GM18907 (cell line): ENCODE results near the gene HAUS3.

Experiments used
- ATAC-seq: cut with Tn5 transposase; IDR thresholded peaks from one replicate; pipeline ENCODE4 v1.9.1; 2021; ENCODE audit warnings: mild to moderate bottlenecking, moderate library complexity; ENCODE audit not compliant: unreplicated experiment

Gene HAUS3

DNA sequence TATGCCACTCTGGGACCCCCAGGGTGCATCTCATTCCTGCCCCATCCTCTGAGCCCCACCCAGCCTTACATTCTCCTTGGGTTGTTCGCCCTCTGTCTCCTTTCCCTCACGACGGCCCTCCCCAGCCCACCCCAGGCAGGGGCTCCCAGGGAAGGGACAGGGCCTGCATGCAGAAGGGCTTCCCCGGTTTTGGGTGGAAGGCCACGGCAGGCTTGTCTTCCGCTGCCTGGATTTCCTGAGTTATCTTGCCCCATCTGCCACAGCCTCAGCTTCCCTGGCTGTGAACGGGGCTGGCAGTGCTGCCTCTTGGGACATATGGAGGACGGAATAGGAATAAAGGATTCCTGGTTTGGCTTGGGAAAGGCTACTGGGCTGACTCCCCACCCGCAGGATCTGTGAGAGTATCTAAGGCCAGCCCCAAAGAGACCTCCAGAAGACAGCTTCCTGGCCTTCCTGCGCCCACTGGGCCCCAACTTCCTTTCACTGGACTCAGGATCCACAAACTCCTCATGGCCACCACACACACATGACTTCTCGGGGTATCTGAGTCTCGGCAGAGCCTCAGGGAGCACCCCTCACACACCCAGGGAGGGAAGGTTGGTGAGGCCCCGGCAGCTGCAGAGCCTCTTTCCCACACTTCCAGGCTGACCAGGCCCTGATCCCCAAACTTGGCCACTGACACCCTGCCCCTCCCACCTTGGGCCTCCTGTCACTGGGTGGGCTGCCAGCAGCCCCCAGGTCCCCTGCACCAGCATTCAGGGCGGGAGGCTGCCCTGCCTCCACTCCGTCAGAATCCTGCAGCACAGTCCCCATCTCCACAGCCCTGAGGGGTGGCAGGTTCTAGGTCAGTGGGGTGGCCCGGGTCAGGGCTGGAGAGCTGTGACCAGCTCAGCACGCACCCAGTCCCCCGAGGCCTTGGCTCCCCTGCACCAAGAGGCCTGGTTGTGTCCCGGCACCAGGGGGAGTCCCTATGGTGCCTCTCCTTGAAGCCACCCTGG, 23.5 kb upstream of the HAUS3 start:
- ATAC-seq, result no peak

DNA sequence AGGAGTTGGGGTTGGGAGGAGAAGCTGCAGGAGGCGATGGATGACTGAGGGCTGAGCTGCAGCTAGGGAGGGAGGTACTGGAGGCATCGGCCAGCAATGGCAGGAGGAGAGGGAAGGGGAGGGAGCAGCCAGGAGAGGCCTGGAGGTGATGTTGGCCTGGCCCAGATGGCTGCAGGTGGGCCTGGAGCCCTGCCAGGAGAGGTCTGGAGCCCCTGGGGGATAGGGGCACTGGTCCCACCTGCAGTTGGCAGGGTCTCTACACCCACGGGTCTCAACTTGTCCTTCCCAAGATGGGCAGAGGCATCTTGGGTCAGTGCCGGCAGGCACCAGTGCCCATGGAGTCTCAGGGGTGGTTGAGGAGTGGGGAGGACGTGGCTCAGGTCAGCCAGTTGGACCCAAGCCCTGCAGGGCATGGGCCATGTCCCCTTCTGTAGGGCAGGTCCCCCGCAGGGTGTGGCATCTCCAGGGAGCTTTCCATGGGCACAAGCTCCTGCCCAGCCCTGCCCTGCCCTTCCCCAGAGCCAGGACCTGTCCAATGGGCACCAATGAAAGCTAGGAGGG, 22.6 kb upstream of the HAUS3 start:
- no peak for ATAC-seq

DNA sequence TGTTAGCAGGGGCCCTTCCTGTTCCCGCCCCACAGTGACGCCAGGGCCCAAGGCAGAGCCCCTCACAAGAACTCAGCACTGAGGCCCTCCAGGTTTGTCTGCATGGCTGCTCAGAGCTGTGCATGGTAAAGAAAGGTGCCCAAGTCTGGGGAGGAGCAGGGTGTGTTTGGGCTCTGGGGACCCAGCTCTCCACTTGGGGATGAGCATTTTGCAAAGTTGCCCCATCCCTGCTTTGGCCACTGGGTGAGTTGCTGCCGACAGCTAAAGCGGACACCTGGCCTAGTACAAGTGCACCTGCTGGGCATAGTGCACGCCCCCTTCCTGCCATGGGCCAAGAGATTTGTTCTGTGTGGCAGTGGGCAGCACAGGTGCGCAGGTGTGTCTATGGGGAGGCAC, 22.0 kb upstream of the HAUS3 start:
- ATAC-seq, result no peak

DNA sequence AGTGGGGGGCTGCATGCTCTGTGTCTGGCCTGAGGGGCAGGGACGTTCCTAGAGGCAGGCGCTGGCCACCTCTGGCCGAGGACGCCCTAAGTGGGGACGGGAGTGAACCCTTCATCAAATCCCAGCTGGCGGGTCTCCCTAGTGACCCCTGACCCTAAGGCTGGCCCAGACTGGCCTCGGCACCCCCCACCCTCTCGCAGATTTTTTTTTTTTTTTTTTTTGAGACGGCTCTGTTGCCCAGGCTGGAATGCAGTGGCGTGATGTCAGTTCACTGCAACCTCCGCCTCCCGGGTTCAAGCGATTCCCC, 21.0 kb upstream of the HAUS3 start:
- ATAC-seq, result no peak

DNA sequence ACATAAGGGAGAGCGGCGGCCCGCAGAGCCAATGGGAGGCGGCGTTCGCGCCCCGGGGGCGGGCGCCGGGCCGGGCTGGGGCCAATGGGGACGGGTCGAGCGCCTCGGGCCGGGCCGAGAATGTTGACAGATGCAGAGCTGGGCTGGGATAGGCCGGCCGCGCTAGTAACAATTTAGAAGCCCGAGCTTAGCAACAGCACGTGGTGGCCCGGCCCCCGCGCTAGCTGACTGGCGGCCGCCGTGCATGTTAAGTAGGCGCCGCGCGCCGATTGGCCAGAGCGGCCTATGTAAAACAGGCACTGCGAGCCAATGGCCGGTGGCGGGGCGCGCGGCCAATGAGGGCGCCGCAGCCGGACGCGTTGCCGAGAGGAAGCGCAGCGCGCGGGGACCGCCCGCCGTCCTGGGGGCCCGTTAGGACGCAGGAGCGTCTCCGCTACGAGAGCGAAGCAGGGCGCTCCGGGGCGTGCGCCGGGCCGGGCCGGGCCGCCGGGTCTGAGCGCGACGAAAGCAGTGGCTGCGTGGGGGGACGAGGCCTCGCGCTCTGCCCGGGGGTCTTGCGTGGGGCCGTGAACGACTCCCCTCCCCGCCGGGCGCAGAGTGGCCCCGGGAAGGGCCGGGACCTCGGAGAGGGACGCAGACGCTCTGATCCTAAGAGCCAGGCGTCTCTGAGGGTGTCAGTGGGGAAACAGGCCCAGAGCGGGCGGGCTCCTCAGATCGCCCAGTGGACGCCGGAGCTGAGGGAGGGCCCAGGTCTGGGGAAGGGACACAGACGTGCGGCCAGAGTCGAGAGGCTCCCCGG, 20.4 kb upstream of the HAUS3 start:
- ATAC-seq, result peak; percentile 91

DNA sequence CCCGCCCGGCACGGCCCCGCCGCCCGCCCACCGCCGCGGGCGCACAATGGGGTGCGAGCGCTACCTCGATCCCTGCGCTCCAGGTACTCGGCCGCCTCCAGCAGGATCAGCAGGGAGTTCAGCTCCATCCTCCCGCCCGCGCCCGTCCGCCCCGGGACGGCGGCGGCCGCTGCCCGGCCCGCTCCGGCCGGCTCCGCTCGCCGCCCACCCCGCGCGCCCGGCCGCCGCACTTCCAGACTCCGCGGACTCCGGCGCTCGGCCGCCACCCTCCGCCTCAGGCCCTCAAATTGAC, 19.9 kb upstream of the HAUS3 start, which contains the start of gene MXD4:
Gene MXD4 (minus strand): TSS at position 257 of the 292 bp plus-strand sequence. CDS start 129 bp downstream, at position 128.
- ATAC-seq, result no peak

DNA sequence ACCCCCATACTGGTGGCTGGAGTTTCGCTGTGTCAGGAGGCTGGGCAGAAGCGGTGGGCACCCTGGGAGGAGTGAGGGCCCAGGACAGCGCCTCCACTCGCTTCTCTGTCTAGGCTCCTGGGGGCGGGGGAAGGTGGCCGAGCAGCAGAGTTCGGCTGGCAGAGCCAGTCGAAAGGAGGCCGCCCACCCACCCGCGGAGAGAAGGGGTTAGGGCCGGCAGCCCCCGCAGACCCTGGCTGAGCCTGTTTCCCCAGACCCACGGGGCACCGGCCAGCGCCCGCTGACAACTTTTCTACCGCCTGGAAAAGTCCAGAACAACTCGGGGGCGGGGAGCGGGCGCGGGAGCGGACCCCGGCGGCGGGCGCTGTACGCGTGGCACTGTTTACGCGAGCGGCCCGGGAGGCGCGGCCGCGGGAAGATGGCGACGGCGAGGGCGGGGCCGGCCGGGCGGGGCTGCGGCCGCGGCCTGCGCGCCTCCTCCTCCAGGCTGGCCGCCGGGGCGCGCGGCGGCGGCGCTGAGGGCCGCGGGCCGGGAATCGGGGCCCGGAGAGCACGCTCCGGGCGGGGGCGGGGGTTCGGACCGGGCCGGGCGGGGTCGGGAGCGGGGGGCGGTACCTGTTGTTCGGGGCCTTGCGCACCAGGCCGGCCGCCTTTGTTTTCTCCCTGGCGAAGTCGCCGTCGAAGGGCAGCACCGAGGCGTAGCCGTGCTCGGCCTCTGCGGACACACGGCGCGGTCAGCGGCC, 19.4 kb upstream of the HAUS3 start:
- peak; percentile 31 for ATAC-seq

DNA sequence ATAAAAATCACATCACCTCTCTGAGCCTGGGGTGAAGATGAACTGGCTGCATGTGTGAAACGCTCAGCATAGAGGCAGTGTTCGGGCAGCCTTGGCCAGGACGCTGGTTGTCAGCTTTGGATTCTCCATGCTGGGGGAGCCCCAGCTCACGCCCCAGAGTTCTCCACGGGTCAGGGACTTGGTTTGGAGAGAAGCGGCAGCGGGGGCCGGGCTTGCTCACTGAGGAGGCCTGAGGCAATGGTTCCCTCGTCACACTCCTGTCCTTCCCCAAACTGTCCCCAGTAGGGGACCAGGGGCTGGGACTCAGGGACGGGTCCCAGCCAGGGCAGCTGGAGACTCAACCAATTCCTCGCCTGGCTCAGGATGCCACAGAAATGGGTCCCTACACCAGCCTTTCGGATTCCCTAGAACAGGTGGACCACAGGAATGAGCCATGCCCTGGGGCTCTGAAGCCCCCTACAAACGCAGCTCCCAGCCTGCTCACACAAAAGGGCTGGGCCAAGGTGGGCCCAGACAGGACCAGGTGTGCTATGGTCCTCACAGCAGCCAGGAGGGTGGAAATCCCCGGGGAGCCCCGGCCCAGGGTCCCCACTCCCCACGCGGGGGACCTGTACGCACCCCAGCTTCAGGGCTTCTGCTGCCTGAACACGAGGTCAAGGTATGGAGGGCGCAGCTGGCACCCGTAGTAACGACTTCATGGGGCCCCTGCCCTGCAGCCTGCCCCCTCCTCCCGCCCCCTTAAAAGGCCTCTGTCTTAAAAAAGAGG, 18.6 kb upstream of the HAUS3 start:
- ATAC-seq, result no peak

DNA sequence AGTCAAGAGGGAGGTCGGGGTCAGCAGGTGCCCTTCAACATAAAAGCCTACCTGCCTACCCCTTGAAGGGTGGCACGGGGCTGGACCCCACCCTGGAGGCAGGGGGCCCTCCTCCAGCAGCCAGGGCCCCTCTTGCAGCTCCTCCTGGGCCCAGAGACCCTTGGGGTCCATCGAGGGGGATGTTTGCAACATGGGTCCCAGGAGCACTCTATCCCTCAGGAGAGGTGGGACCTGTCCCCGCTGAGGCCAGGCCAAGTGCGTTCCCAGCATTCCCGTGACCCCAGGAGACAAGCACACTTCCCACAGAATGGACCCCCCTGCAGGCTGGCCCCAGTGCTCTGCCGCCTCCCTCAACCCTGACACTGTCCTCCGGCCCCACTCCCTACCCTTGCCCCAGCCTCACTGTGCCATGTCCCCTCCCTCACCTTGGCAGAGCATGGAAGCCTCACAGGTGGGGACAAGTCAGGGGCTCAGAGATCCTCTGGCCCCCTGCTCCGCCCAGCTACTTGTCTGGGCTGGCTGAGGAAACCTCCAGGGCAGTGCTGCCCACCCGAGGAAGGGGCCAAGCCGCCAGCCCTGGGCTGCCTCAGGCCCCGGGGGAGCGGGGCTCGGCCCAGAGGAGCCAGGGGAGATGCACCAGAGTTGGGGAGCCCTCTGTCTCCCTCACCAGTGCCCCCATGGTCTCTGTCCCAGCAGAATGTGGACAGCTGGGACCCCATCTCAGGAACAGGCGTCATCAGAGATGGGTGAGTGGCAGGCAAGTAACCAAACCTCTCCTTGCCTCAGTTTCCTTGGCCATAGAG, 17.8 kb upstream of the HAUS3 start:
- ATAC-seq, result no peak

DNA sequence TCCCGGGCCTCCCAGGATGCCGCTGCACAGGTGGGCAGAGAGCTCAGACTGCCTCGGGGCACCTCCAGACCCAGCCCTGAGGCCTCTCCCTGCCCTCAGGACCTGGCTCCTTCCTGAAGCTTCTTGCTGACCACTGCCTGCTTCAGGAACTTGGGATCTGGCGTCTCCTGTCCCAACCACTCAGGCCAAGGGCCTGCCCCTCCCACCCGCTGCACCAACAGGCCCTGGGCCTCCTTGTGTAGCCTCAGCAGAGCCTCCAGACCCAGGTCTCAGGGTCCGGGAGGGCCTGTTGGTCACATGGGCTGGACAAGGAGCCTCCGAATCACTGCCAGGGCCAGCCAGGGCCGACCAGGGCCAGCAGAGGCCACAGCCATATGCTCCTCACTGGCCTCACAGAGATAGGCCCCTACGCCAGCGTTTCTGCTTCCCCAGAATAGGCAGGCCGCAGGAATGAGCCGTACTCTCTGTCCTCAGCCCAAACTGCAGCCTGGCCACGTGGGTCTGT, 17.2 kb upstream of the HAUS3 start:
- no peak for ATAC-seq

DNA sequence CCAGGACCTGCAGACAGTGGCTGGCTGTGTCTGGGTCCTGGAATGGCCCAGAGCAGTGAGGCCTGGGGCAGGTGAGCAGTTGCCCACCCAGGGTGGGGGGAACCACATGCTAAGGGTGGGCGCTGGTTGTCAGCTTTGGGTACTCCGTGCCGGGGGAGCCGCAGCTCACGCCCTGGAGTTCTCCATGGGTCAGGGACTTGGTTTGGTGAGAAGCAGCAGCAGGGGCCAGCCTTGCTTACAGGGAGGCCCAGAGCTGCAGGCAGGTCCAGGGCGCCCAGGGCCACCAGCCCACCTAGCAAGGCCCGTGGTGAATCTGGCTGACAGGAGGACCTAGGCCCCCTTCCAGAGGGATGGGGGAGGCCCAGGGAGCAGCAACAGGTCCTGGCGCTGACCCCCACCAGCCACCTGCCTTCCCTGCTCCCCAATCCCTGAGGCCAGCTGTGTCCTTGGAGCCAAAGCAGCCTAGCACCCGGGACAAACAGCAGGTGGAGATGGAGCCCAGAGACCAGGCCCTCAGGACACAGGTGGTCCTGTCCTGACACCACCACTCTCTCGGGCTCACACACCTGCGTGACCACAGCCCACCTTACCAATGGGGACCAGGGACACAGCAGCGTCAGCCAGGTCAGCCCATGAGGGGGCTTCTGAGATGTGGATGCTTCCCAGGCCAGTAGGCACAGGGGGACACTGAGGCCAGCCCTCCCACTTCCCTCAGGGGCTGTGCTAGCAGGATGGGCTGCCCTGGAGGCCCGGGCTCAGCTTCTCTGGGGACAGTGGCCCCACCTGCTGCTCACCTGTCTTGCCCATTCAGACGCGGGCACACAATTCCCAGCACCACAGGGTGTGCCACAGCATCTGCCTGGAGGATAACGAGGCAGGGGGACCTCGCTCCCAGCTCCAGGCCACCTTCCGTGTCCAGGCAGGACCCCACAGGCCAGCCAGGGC, 16.4 kb upstream of the HAUS3 start:
- ATAC-seq, result no peak

DNA sequence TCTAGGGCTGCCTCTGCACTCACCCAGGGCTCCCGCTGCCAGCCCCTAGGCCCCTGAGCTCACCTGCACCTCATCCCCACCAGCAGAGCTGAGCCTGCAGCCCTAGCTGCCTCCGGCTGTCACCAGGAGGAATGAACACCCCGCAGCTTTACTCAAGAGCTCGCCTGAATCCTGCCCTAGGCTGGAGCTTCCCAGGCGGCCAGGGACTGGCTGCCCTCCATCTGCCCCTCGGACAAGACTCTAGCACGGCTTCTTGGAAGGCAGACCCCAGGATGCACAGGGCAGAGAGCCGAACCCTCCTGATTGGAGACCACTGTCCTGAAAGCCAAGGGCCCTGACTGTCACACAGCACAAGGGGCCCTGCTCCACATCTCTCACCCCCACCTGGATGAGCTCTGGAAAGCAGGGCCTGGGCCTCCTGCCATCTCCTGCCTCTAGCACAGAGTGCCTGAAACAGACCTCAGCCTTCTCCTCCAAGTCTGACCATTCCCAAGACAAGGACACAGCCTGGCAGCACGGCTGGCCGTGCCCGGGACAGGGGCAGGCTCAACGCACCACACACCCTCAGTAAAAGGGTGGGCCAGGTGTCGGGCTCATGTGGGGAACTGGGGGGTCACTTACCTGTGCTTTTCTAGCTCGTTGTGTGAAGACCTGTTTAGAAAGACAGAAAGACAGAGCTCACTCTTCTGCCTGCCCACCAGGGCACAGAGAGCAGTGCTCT, 15.6 kb upstream of the HAUS3 start:
- ATAC-seq, result no peak

DNA sequence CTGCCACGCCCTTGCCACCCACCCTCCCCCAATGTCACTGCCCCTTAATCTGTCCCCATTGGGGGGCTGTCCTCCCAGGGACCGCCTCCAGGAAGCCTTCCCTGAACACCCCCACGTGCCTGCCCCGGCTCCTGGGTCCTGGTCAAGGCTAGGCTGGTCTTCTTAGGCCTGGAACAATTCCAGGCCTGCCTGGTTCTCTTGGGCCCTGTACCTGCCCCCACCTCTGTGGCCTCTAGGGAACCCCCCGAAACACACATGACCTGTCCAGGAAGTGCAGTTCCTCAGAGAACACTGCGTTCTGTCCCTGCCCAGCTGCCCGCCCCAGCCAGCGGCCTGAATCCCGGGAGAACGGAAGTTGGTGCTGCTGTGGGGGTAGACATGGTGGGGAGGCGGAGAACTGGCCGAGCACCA, 14.9 kb upstream of the HAUS3 start:
- no peak for ATAC-seq

DNA sequence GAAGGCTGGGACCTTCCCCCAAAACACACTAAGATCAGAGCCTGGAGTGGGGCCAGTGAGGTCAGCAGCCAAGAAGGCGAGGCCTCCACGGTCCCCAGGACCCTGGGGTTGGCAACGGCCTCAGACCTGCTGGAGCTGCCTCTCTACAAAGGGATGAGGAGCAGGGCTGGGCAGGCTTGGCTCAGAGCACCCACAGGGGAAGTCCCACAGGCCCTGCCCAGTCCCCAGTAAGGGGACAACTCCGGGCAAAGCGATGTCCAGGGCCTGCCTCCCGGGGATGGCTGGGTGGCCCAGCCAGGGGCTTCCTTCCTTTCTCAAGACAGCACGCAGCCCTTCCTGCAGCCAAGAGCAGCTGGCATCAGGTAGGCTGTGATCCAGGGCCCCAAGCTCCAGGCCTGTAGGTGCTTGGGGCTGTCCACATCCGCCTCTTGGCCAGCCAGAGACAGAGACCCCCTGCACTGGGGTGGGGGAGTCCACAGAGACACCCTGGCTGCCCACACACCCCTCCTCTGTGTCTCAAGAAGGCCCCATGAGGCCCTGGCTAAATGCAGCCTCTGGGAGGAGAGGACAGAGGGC, 14.3 kb upstream of the HAUS3 start:
- ATAC-seq, result no peak

DNA sequence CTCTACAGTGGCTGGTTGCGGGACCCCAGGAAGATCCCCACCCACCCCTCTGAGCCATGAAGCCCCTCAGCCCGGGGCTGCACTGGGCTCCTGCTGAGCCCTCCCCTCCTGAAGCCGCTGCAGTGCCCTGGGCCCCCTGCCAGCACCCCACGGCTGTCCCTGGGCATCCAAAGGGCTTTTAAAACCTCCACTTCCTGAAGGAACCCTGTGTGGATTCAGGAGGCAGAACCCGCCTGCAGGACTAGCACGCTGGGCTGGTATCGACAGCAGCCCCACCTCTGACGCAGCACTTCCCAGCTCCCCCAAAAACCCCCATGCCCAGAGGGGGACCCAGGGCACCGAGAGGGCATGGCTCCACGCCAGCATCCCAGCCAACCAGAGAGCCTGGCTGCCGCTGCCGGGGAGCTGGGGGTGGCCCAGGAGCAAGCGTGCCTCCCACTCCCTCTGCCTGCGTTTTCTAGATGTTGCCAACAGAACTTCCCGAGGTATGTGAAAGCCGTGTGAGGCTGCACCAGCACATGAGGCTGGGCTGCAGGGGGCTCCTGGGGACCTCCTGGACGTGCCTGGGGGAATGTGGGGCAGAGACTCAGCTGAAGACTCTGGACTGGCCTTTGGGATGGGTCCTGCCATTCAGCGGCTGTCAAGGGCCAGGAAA, 13.7 kb upstream of the HAUS3 start:
- no peak for ATAC-seq

DNA sequence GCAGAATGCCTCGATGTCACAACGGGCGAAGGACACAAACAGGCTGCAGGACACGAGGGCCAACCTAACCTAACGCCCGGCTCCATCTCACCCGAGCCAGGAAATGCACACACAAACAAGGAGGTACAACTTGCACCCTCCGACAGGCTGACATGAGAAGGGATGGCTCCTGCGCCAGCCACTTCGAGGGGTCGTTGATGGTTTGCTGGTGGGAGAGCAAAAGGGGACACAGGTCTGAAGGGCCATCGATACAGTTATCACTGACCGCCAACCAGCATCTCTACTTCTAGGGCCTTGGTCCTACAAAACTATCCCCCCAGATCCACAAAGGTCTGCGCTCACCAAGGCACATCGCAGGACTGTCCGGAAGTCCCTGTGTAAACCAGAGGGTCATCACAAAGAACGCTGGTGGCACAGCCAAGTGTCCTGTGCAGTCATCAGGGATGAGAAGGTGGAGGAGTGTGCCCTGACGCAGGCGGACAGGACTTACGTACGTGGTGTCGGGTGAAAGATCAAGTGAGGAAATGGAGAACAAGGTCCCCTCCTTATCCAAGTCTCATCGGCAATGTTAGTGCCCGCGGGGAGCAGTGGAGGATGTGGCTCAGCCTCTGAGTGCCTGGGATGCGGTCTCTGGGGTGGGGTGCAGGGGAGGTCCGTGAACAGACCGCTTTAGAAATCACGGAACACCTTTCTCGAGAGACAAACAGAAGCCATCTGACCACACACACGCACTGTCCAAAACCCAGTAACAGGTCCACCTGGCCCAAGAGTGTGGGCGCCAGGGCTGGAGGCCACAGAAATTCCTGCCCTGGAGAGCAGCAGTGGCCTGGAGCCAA, 13.0 kb upstream of the HAUS3 start:
- ATAC-seq, result no peak
